ENCODE measurements around the gene CRYBG3.

Gene CRYBG3

DNA sequence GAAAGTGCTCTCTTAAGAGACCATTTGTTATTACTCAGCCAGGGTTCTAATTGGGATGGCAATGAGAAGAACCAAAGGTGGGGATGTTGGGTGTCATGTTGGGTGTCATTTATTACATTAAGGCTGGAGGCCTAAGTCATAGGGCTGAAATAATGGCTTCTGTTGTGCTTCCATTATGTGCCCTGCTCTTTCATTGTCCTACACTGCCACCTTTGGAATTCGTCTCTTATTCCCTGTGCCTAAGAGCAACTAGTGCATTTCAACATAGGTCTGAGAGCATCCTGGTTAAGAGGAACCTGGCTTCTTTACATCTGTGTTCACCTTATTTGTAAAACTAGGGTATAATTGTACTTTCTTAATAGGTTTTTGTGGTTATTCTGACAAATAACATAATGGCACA lies 118.2 kb downstream of the CRYBG3 start:
- DNase-seq (ENCODE audit: extremely low read depth, low read depth), result no peak
- TF ChIP-seq, protein P1, sequence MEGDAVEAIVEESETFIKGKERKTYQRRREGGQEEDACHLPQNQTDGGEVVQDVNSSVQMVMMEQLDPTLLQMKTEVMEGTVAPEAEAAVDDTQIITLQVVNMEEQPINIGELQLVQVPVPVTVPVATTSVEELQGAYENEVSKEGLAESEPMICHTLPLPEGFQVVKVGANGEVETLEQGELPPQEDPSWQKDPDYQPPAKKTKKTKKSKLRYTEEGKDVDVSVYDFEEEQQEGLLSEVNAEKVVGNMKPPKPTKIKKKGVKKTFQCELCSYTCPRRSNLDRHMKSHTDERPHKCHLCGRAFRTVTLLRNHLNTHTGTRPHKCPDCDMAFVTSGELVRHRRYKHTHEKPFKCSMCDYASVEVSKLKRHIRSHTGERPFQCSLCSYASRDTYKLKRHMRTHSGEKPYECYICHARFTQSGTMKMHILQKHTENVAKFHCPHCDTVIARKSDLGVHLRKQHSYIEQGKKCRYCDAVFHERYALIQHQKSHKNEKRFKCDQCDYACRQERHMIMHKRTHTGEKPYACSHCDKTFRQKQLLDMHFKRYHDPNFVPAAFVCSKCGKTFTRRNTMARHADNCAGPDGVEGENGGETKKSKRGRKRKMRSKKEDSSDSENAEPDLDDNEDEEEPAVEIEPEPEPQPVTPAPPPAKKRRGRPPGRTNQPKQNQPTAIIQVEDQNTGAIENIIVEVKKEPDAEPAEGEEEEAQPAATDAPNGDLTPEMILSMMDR (IDR thresholded peaks at IDR 0.05; ENCODE audit: low read depth, low read length), result no peak

DNA sequence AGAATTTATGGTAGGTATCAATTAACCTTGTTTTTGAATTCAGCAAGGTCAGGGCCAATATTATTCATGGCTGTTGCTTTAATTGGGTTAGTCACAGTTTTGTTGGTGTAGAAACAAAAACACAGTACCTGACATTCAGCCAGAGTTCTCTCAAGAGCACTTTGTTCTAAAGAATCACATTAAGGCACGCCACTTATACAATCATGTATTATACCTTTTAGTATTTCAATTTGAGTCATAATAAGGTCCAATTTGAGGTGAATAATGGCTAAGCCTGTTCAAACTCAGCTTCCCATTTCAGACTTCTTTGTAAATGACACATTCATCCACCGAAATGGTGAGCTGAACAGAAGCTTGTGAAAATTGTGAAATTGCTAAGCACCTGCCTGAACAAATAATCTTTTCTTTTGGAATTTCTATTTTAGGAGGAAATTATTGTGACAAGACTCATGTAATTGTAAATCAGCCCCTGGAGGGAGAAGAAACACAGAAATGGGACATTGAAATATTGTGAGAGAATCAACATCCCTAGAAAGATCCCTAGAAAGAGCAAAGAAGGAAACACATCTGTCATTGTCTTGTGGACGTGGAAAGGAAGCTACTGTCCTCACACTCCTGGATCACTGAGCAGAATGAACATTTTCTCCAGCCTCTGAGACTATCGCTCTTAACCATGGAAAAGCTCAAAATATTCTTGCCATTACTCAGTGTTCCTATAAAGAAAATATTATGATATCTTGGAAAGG lies 121.2 kb downstream of the CRYBG3 start:
- DNase-seq (ENCODE audit: extremely low read depth, low read depth), result no peak

GRCh38 chr3:97948351-97949109 lies 126.7 kb downstream of the CRYBG3 start:
- no peak for DNase-seq (ENCODE audit: extremely low read depth, low read depth)
- TF ChIP-seq, protein P1 (IDR thresholded peaks at IDR 0.05; ENCODE audit: low read depth, low read length), result no peak

More for the DNA sequence above, 121.2 kb downstream of the CRYBG3 start:
- TF ChIP-seq, protein P1 (IDR thresholded peaks at IDR 0.05; ENCODE audit: low read depth, low read length), result no peak

DNA sequence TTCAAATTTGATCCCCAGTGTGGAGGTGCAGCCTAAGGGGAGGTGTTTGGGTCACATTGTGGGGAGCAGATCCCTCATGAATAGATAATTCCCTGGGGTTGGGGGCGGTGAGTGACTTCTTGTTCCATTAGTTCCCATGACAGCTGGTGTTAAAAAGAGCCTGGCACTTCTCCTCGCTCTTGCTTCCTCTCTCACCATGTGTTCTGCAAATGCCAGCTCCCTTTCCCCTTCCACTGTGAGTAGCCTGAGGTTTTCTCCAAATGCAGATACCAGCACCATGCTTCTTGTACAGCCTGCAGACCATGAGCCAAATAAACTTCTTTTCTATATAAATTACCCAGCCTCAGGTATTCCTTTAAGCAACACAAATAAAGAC lies 127.3 kb downstream of the CRYBG3 start:
- TF ChIP-seq, protein P1 (IDR thresholded peaks at IDR 0.05; ENCODE audit: low read depth, low read length), result no peak
- DNase-seq (ENCODE audit: extremely low read depth, low read depth), result no peak

- no peak for DNase-seq (ENCODE audit: extremely low read depth, low read depth)
- TF ChIP-seq, protein P1 (IDR thresholded peaks at IDR 0.05; ENCODE audit: low read depth, low read length), result no peak
Observed at GRCh38 chr3:97949743-97950142, 127.9 kb downstream of the CRYBG3 start.

GRCh38 chr3:97950360-97950759 lies 128.5 kb downstream of the CRYBG3 start:
- TF ChIP-seq, protein P1 (IDR thresholded peaks at IDR 0.05; ENCODE audit: low read depth, low read length), result no peak
- no peak for DNase-seq (ENCODE audit: extremely low read depth, low read depth)

- DNase-seq (ENCODE audit: extremely low read depth, low read depth), result peak; percentile 51
- TF ChIP-seq, protein P1 (IDR thresholded peaks at IDR 0.05; ENCODE audit: low read depth, low read length), result no peak
Observed at GRCh38 chr3:97952280-97952679, 130.5 kb downstream of the CRYBG3 start.

Data from AG09319 (cell line).